GM12878 (cell line): ENCODE measurements around the gene GAMT. TPM values are rescaled to one million over a fixed set of nuclear protein-coding genes. Genes with fewer than 3 reads are reported as not detected.

Source experiments
- ATAC-seq: fragments of 200-7000 bp; cut with Tn5 transposase; 3 replicates; pipeline ENCODE4 v1.9.1; 2020; ENCODE audit warnings: mild to moderate bottlenecking, moderate library complexity
- BruUV-seq: library from RNA; stranded (reverse); fragments of 400-500 nt; replicated peaks from 2 replicates; lab custom pipeline; 2021; lab: Mats Ljungman, UMichigan
- CTCF ChIA-PET: fragments of 300-600 bp; sonication (Branson Sonifier 250); formaldehyde crosslinking; extraction: SDS; loops from one replicate; lab custom pipeline; 2021; ENCODE audit warnings: inconsistent platforms; lab: Yijun Ruan, JAX
- POLR2A ChIA-PET: fragments of 350-600 bp; formaldehyde crosslinking; extraction: SDS; loops from one replicate; lab custom pipeline; 2021; ENCODE audit warnings: inconsistent platforms; lab: Charles Lee
- RAD21 ChIA-PET: fragments of 300-600 bp; sonication (Branson Sonifier 250); formaldehyde crosslinking; loops from one replicate; lab custom pipeline; 2023; ENCODE audit warnings: antibody characterized with exemption; ENCODE audit not compliant: unreplicated experiment; lab: Charles Lee
- SMC1A ChIA-PET: fragments of 300-600 bp; sonication (Branson Sonifier 250); formaldehyde crosslinking; loops from one replicate; lab custom pipeline; 2023; ENCODE audit not compliant: unreplicated experiment, uncharacterized antibody; lab: Charles Lee
- DNase-seq: peaks from one replicate; pipeline ENCODE4 v3.0.0-alpha.2; 2011; ENCODE audit warnings: low read depth, low spot score
- FAIRE-seq: peaks from 3 replicates; lab custom pipeline; 2011; peaks lifted over from hg19 to GRCh38; lab: Jason Lieb, UNC
- H2AFZ ChIP-seq: 2 replicates; pipeline ENCODE4 v1.6.0; 2011; ENCODE audit warnings: low read depth, low read length, control low read depth; ENCODE audit not compliant: control insufficient read depth
- H3K27ac ChIP-seq: 2 replicates; pipeline ENCODE4 v1.5.1; 2011; ENCODE audit warnings: control low read depth; ENCODE audit not compliant: control insufficient read depth, insufficient read depth
- H3K27me3 ChIP-seq, 2 experiments: replicated peaks in 1 of 2; 2 replicates each; pipeline versions ENCODE4 v1.6.0 to v1.6.1; 2011; ENCODE audit warnings: low read length in 1 of 2; ENCODE audit not compliant: control insufficient read depth in 2 of 2, insufficient read depth in 2 of 2
- H3K36me3 ChIP-seq, 2 experiments: 2 replicates each; pipeline ENCODE4 v1.5.1; 2011; ENCODE audit warnings: low read length in 1 of 2; ENCODE audit not compliant: control insufficient read depth in 2 of 2, insufficient read depth in 2 of 2
- H3K4me1 ChIP-seq: 2 replicates; pipeline ENCODE4 v1.6.1; 2011; ENCODE audit warnings: mild to moderate bottlenecking, low read length, moderate library complexity, mixed read lengths; ENCODE audit not compliant: control insufficient read depth, insufficient read depth
- H3K4me2 ChIP-seq: 2 replicates; pipeline ENCODE4 v1.6.0; 2011; ENCODE audit warnings: control low read depth; ENCODE audit not compliant: control insufficient read depth, insufficient read depth
- H3K4me3 ChIP-seq: fragments of 200-600 bp; sonication (generic); 2 replicates; pipeline ENCODE4 v1.5.1; 2016
- H3K79me2 ChIP-seq: 2 replicates; pipeline ENCODE4 v1.6.0; 2011; ENCODE audit warnings: low read length; ENCODE audit not compliant: control insufficient read depth, insufficient read depth
- H3K9ac ChIP-seq: 2 replicates; pipeline ENCODE4 v1.8.0; 2011; ENCODE audit warnings: low read length, control low read depth, mixed read lengths; ENCODE audit not compliant: control insufficient read depth, insufficient read depth
- H3K9me3 ChIP-seq: replicated peaks from 3 replicates; pipeline ENCODE4 v1.5.1; 2011; ENCODE audit warnings: mild to moderate bottlenecking, low read length; ENCODE audit not compliant: control insufficient read depth, insufficient read depth
- H4K20me1 ChIP-seq: 2 replicates; pipeline ENCODE4 v1.6.0; 2011; ENCODE audit not compliant: control insufficient read depth, insufficient read depth
- ATF7 ChIP-seq: fragments of 450-650 bp; IDR thresholded peaks from 2 replicates; pipeline ENCODE4 v1.6.1; 2016; ENCODE audit warnings: low read depth, mild to moderate bottlenecking
- BCL11A ChIP-seq: IDR thresholded peaks from 2 replicates; pipeline ENCODE4 v1.6.1; 2011; ENCODE audit warnings: low read depth, low read length
- DPF2 ChIP-seq: fragments of 450-650 bp; IDR thresholded peaks from 2 replicates; pipeline ENCODE4 v1.6.1; 2017; ENCODE audit warnings: mild to moderate bottlenecking
- HCFC1 ChIP-seq: fragments of 150-350 bp; IDR thresholded peaks from 2 replicates; pipeline ENCODE4 v1.6.1; 2014; ENCODE audit warnings: low read length
- HDGF ChIP-seq: fragments of 450-650 bp; IDR thresholded peaks from 2 replicates; pipeline ENCODE4 v1.6.1; 2016; ENCODE audit warnings: antibody characterized with exemption
- MEF2A ChIP-seq: IDR thresholded peaks from 2 replicates; pipeline ENCODE4 v1.6.1; 2011; ENCODE audit warnings: low read depth, mild to moderate bottlenecking, low read length, moderate library complexity; ENCODE audit not compliant: insufficient read depth
- MTA2 ChIP-seq: fragments of 450-650 bp; IDR thresholded peaks from 2 replicates; pipeline ENCODE4 v1.6.1; 2016; ENCODE audit warnings: low read depth, mild to moderate bottlenecking, moderate library complexity
- PBX3 ChIP-seq: IDR thresholded peaks from 2 replicates; pipeline ENCODE4 v1.6.1; 2011; ENCODE audit warnings: mild to moderate bottlenecking, low read depth, low read length, moderate library complexity; ENCODE audit not compliant: insufficient replicate concordance
- WRNIP1 ChIP-seq: IDR thresholded peaks from 2 replicates; pipeline ENCODE4 v1.6.1; 2011; ENCODE audit warnings: low read depth, low read length, improper control_type of control experiment, borderline replicate concordance
- WGBS: methylation state at CpG from one replicate; pipeline ENCODE4 v1.1.6; 2016; ENCODE audit warnings: low lambda C conversion rate; ENCODE audit not compliant: insufficient replicate concordance, insufficient coverage; ENCODE audit errors: missing lambda C conversion rate; 5-methylcytosine and 5-hydroxymethylcytosine counted together
- in situ Hi-C: fragments of 300-500 bp; cut with MboI; formaldehyde crosslinking; loops from 9 replicates; pipeline ENCODE4 v1.14.3; 2018; ENCODE audit warnings: mixed read lengths
- intact Hi-C: fragments of 100-400 bp; cut with micrococcal nuclease; formaldehyde crosslinking; loops from one replicate; pipeline ENCODE4 v1.14.2; 2022; ENCODE audit not compliant: unreplicated experiment
- polyA plus RNA-seq, 11 experiments: library from polyadenylated mRNA; depleted of rRNA in 4 of 11; unstranded in 6 of 11; stranded (reverse) in 5 of 11; fragments of >200 nt; fragmentation: Nextera tagmentation in 4 of 11; fragmentation: Illumina TruSeq in 1 of 11; extraction: Ambion mirVana in 4 of 11; extraction: Trizol in 1 of 11; gene quantifications; 1 replicate in 1 of 11; 2 replicates in 10 of 11; pipeline versions ENCODE4 v1.2.1 to v1.2.3, GENCODE V29; 2011 to 2016; ENCODE audit warnings: inconsistent platforms in 2 of 11, missing spikeins in 2 of 11, low read depth in 1 of 11
- total RNA-seq, 4 experiments: library from RNA; depleted of rRNA in 3 of 4; stranded (reverse); fragments of >200 nt in 3 of 4; fragmentation: Illumina TruSeq in 1 of 4; extraction: Trizol in 1 of 4; gene quantifications; 2 replicates each; pipeline versions ENCODE4 v1.2.1 to v1.2.3, GENCODE V29; 2013 to 2021
- TF ChIP-seq, protein P1 (sequence below): fragments of 450-650 bp; IDR thresholded peaks from 2 replicates; pipeline ENCODE4 v1.6.1; 2016; ENCODE audit warnings: mild to moderate bottlenecking

GAMT gene
- total and polyA plus RNA-seq, 10 of the 15 experiments (the other 5 are each of a cell fraction or from before 2014, with no cell fraction given), result 1.6 to 131 (median 38.8) TPM

DNA sequence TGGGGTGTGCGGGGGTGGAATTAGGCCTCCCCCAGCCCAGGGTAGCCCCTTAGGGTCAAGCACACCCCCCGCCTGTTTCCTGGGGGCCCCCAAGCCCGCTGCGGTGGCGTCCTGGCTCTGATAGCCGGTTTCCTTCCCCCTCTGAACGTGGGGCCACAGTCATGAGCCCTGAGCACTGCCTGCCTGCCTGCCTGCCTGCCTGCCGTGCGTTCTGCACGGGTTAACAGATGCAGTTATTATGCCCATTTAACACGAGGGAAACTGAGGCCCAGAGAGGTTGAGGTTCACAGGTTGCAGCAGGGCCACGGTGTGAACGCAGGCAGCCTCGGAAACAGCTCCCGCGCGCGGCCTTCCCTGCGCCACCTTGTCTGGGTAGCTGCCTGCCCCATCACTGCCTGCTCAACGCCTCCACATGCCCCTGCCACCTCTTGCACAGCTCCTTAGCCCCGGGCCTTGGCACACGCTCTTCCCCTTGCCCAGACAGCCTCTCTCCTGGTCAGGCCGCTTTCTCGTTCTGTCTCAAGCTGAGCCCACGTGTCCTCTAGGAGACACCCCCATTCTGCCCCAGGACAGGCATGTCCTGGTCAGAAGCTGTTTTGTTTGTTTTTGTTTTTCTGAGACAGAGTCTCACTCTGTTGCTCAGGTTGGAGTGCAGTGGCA, 1.2 kb upstream of the GAMT start:
- 18% methylated on average over 25 of the region's 25 CpGs for WGBS
- DNase-seq (no peak), ATAC-seq (no peak), FAIRE-seq (no peak)
- TF ChIP-seq PBX3 (no peak), MEF2A (no peak)
- RAD21 ChIA-PET, result interaction anchor here (0.6 to 1.5 kb wide), 2 partner anchors 123 to 158 kb away, joined by 3 to 5 read pairs; no protein-coding TSS in a partner anchor
- POLR2A ChIA-PET, result interaction anchor here (0.7 kb wide), 1 partner anchor 134 kb away, joined by 4 read pairs; no protein-coding TSS in a partner anchor
- Histone ChIP-seq H3K27ac (no peak overlapping the region), H4K20me1 (no peaks in the 10 kb centered on the region), H3K4me3 (no peak overlapping the region), H3K9ac (no peak overlapping the region), H3K27me3 (peaks cover 1 to 5% of the 10 kb centered on the region in 2 experiments; a peak in 2 of 4 replicates), H2AFZ (no peak overlapping the region), H3K4me1 (peaks cover 4% of the 10 kb centered on the region), H3K4me2 (no peak overlapping the region), H3K79me2 (peaks cover under 1% of the 10 kb centered on the region), H3K36me3 (no peaks in the 10 kb centered on the region), H3K9me3 (no peaks in the 10 kb centered on the region)
- in situ Hi-C loops, result no loop called here
- CTCF ChIA-PET, result interaction anchor here (0.9 to 1.1 kb wide), 2 partner anchors 122 to 123 kb away, joined by 3 read pairs; no protein-coding TSS in a partner anchor
- no TSS peak for BruUV-seq
- intact Hi-C loops, result no loop called here
- SMC1A ChIA-PET, result no interaction called here

GRCh38 chr19:1401889-1402217, 511 bp upstream of the GAMT start:
- POLR2A ChIA-PET, result no interaction called here
- H3K27me3 ChIP-seq, result peaks cover 1 to 5% of the 10 kb centered on the region in 2 experiments; a peak in 2 of 4 replicates
- in situ Hi-C loops (no loop called here), intact Hi-C loops (no loop called here)
- H3K27ac ChIP-seq, result no peak overlapping the region
- H3K9me3 ChIP-seq, result no peaks in the 10 kb centered on the region
- no TSS peak for BruUV-seq
- no peak for DNase-seq
- no peak for TF ChIP-seq MTA2
- TF ChIP-seq, protein P1, sequence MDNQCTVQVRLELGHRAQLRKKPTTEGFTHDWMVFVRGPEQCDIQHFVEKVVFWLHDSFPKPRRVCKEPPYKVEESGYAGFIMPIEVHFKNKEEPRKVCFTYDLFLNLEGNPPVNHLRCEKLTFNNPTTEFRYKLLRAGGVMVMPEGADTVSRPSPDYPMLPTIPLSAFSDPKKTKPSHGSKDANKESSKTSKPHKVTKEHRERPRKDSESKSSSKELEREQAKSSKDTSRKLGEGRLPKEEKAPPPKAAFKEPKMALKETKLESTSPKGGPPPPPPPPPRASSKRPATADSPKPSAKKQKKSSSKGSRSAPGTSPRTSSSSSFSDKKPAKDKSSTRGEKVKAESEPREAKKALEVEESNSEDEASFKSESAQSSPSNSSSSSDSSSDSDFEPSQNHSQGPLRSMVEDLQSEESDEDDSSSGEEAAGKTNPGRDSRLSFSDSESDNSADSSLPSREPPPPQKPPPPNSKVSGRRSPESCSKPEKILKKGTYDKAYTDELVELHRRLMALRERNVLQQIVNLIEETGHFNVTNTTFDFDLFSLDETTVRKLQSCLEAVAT, result 0 out of 2 replicates have a peak, but pooled peaks have one; percentile 19
- TF ChIP-seq BCL11A, result no peak
- no peak for TF ChIP-seq WRNIP1
- no peak for TF ChIP-seq DPF2
- TF ChIP-seq HCFC1, result no peak
- no peak for TF ChIP-seq HDGF
- TF ChIP-seq ATF7, result no peak
- peaks cover 4% of the 10 kb centered on the region for H3K4me1 ChIP-seq
- 34% methylated on average over 11 of the region's 11 CpGs for WGBS
- no peaks in the 10 kb centered on the region for H4K20me1 ChIP-seq
- peak overlapping the region; percentile 72 for H2AFZ ChIP-seq
- H3K9ac ChIP-seq, result no peak overlapping the region; the same call in 1 of the 2 replicates
- H3K79me2 ChIP-seq, result no peaks in the 10 kb centered on the region; the same call in 1 of the 2 replicates
- no peak for ATAC-seq
- H3K4me2 ChIP-seq, result peak overlapping the region; percentile 87; the same call in 1 of the 2 replicates
- peak overlapping the region; percentile 47; the same call in 1 of the 2 replicates for H3K4me3 ChIP-seq
- CTCF ChIA-PET, result no interaction called here
- H3K36me3 ChIP-seq, result no peaks in the 10 kb centered on the region
- SMC1A ChIA-PET, result no interaction called here
- FAIRE-seq, result no peak
- RAD21 ChIA-PET, result no interaction called here
